WTC11 (cell line): ENCODE results near the gene TERT.

Experiments used
- CTCF ChIP-seq: fragments of 200-600 bp; IDR thresholded peaks from 2 replicates; pipeline ENCODE4 v1.8.0; 2022; ENCODE audit warnings: antibody characterized with exemption
- E2F5 ChIP-seq: sonication (generic); formaldehyde crosslinking; IDR thresholded peaks from 2 replicates; pipeline ENCODE4 v1.8.1; 2022; ENCODE audit warnings: mild to moderate bottlenecking, moderate library complexity, missing genetic modification reagents
- ELF4 ChIP-seq: sonication (generic); formaldehyde crosslinking; IDR thresholded peaks from 2 replicates; pipeline ENCODE4 v1.8.1; 2022; ENCODE audit warnings: low read depth, mild to moderate bottlenecking, moderate library complexity, missing genetic modification reagents
- ETV6 ChIP-seq: sonication (generic); formaldehyde crosslinking; IDR thresholded peaks from 2 replicates; pipeline ENCODE4 v1.8.1; 2022; ENCODE audit warnings: mild to moderate bottlenecking, missing genetic modification reagents
- GTF2I ChIP-seq: fragments of 250-450 bp; sonication (Bioruptor Pico); conservative IDR thresholded peaks from 2 replicates; pipeline ENCODE4 v1.4.0; 2021; ENCODE audit warnings: mild to moderate bottlenecking
- KAT7 ChIP-seq: sonication (generic); formaldehyde crosslinking; IDR thresholded peaks from 2 replicates; pipeline ENCODE4 v1.8.1; 2023; ENCODE audit warnings: missing genetic modification reagents, mild to moderate bottlenecking, borderline replicate concordance
- RORB ChIP-seq: fragments of 250-450 bp; sonication (Bioruptor Pico); IDR thresholded peaks from 2 replicates; pipeline ENCODE4 v1.9.0; 2021; ENCODE audit warnings: mild to moderate bottlenecking
- ZNF121 ChIP-seq: sonication (generic); formaldehyde crosslinking; IDR thresholded peaks from 2 replicates; pipeline ENCODE4 v1.8.0; 2023; ENCODE audit warnings: missing genetic modification reagents
- ZNF232 ChIP-seq: sonication (generic); formaldehyde crosslinking; IDR thresholded peaks from 2 replicates; pipeline ENCODE4 v1.8.0; 2022; ENCODE audit warnings: mild to moderate bottlenecking, missing genetic modification reagents
- ZNF263 ChIP-seq: sonication (generic); formaldehyde crosslinking; IDR thresholded peaks from 2 replicates; pipeline ENCODE4 v1.8.1; 2022; ENCODE audit warnings: low read depth, mild to moderate bottlenecking, moderate library complexity, missing genetic modification reagents
- TF ChIP-seq, protein P1 (sequence below): fragments of 250-450 bp; sonication (Bioruptor Pico); IDR thresholded peaks from 2 replicates; pipeline ENCODE4 v2.1.2; 2022; ENCODE audit warnings: mild to moderate bottlenecking, moderate library complexity
- TF ChIP-seq, protein P2 (sequence below): sonication (generic); formaldehyde crosslinking; IDR thresholded peaks from 2 replicates; pipeline ENCODE4 v1.8.0; 2022; ENCODE audit warnings: mild to moderate bottlenecking, missing genetic modification reagents

DNA sequence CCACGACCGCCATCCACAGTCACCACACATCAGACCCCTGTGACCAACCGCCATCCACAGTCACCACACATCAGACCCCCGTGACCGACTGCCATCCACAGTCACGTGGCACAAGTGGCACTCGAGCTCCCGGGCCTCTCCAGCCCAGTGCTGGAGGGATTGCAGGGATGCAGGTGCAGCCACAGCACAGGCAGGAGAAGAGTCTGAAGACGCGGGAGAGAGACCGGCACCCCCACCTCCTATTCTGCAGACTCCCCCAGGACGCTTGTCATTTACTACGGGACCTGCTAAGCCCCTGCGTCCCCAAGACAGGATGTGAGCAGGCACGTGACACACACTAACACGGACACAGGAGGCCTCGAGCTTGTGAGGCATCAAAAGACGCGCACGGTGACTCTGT is 21.1 kb downstream of the TERT start:
- TF ChIP-seq CTCF (no peak), E2F5 (no peak), ELF4 (CRISPR knock-in tag) (no peak), ZNF263 (no peak), ZNF232 (CRISPR knock-in tag) (no peak), ETV6 (CRISPR knock-in tag) (no peak), GTF2I (CRISPR knock-in tag) (no peak), KAT7 (CRISPR knock-in tag) (no peak), ZNF121 (no peak), RORB (CRISPR knock-in tag) (no peak)
- TF ChIP-seq, protein P1, sequence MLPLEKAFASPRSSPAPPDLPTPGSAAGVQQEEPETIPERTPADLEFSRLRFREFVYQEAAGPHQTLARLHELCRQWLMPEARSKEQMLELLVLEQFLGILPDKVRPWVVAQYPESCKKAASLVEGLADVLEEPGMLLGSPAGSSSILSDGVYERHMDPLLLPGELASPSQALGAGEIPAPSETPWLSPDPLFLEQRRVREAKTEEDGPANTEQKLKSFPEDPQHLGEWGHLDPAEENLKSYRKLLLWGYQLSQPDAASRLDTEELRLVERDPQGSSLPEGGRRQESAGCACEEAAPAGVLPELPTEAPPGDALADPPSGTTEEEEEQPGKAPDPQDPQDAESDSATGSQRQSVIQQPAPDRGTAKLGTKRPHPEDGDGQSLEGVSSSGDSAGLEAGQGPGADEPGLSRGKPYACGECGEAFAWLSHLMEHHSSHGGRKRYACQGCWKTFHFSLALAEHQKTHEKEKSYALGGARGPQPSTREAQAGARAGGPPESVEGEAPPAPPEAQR (CRISPR knock-in tag), result no peak
- TF ChIP-seq, protein P2, sequence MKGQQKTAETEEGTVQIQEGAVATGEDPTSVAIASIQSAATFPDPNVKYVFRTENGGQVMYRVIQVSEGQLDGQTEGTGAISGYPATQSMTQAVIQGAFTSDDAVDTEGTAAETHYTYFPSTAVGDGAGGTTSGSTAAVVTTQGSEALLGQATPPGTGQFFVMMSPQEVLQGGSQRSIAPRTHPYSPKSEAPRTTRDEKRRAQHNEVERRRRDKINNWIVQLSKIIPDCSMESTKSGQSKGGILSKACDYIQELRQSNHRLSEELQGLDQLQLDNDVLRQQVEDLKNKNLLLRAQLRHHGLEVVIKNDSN (CRISPR knock-in tag), result no peak
